ENCODE results near the gene SSX4B.
"Not testable (repeated sequence)": the region's sequence is repeated elsewhere in the genome, so short reads cannot be mapped to it uniquely, and the experiment has no call there.

SSX4B gene

DNA sequence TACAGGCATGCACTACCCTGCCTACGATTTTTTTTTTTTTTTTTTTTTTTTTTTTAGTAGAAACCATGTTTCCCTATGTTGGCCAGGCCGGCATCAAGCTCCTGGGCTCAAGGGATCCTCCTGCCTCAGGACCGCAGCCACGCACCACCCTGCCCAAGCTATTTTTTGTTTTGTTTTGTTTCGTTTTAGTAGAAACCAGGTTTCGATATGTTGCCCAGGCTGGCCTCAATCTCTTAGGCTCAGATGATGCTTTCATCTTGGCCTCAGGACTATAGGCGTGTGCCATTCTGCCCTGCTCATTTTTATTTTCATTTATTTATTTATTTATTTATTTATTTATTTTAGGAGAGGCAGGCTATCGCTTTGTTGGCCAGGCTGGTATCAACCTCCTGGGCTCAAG lies 54.1 kb downstream of the SSX4B start:
- TF ChIP-seq POLR2A (IDR thresholded peaks at IDR 0.05; ENCODE audit: low read length) (no peak), GATA1 (IDR thresholded peaks at IDR 0.05; ENCODE audit: low read depth, low read length) (no peak)
- DNase-seq = no peak

- not testable (repeated sequence) for DNase-seq
These were observed 55.3 kb downstream of the SSX4B start, which contains the start of gene SSX3 for GRCh38 chrX:48356315-48357094. SSX3 (minus strand) TSS chrX:48356703; CDS start chrX:48355249, 1,454 bp downstream.

Data from erythroblast (primary cell).